Measurements from ENCODE around the gene PLEKHD1.

Gene PLEKHD1

GRCh38 chr14:69543341-69544115 lies 59.0 kb downstream of the PLEKHD1 start:
- no peak for ATAC-seq
- Mint-ChIP-seq H3K4me3 (no peak overlapping the region), H3K36me3 (no peaks in the 10 kb centered on the region), H3K27me3 (peaks cover 60% of the 10 kb centered on the region), H3K9me3 (no peaks in the 10 kb centered on the region), H3K4me1 (peaks cover 5% of the 10 kb centered on the region), H3K27ac (no peak overlapping the region)

- Mint-ChIP-seq H3K36me3 (no peaks in the 10 kb centered on the region), H3K9me3 (no peaks in the 10 kb centered on the region), H3K27ac (no peak overlapping the region), H3K27me3 (peaks cover 67% of the 10 kb centered on the region), H3K4me3 (no peak overlapping the region), H3K4me1 (peaks cover 5% of the 10 kb centered on the region)
- ATAC-seq = no peak
Measured at GRCh38 chr14:69547701-69548348, 63.3 kb downstream of the PLEKHD1 start.

- no peak overlapping the region for H3K4me3 Mint-ChIP-seq
- H3K9me3 Mint-ChIP-seq = no peaks in the 10 kb centered on the region
- H3K4me1 Mint-ChIP-seq = peaks cover 5% of the 10 kb centered on the region
- H3K27me3 Mint-ChIP-seq = peaks cover 69% of the 10 kb centered on the region
- H3K27ac Mint-ChIP-seq = no peak overlapping the region
- ATAC-seq = no peak
- no peaks in the 10 kb centered on the region for H3K36me3 Mint-ChIP-seq
Measured at GRCh38 chr14:69548566-69548965, 64.0 kb downstream of the PLEKHD1 start.

- no peak overlapping the region for H3K4me3 Mint-ChIP-seq
- H3K27me3 Mint-ChIP-seq = peaks cover 53% of the 10 kb centered on the region
Measured at GRCh38 chr14:69551511-69551910, 67.0 kb downstream of the PLEKHD1 start.

GRCh38 chr14:69553252-69553651 lies 68.7 kb downstream of the PLEKHD1 start:
- Mint-ChIP-seq H3K27me3 (peaks cover 48% of the 10 kb centered on the region), H3K4me1 (no peaks in the 10 kb centered on the region)
- ATAC-seq = no peak

More at GRCh38 chr14:69551511-69551910, 67.0 kb downstream of the PLEKHD1 start:
- ATAC-seq = no peak
- Mint-ChIP-seq H3K9me3 (no peaks in the 10 kb centered on the region), H3K4me1 (no peaks in the 10 kb centered on the region), H3K27ac (no peak overlapping the region), H3K36me3 (no peaks in the 10 kb centered on the region)

GRCh38 chr14:69554500-69554899 lies 70.0 kb downstream of the PLEKHD1 start:
- Mint-ChIP-seq H3K27me3 (peaks cover 58% of the 10 kb centered on the region), H3K27ac (no peak overlapping the region)
- no peak for ATAC-seq

More at GRCh38 chr14:69553252-69553651, 68.7 kb downstream of the PLEKHD1 start:
- H3K27ac Mint-ChIP-seq = no peak overlapping the region
- H3K9me3 Mint-ChIP-seq = no peaks in the 10 kb centered on the region
- H3K36me3 Mint-ChIP-seq = no peaks in the 10 kb centered on the region
- no peak overlapping the region for H3K4me3 Mint-ChIP-seq

GRCh38 chr14:69558774-69559173 lies 74.2 kb downstream of the PLEKHD1 start:
- Mint-ChIP-seq H3K27me3 (peaks cover 62% of the 10 kb centered on the region), H3K4me1 (no peaks in the 10 kb centered on the region), H3K27ac (no peak overlapping the region), H3K4me3 (no peak overlapping the region), H3K36me3 (no peaks in the 10 kb centered on the region), H3K9me3 (no peaks in the 10 kb centered on the region)
- no peak for ATAC-seq

More at GRCh38 chr14:69554500-69554899, 70.0 kb downstream of the PLEKHD1 start:
- Mint-ChIP-seq H3K4me1 (no peaks in the 10 kb centered on the region), H3K36me3 (no peaks in the 10 kb centered on the region), H3K4me3 (no peak overlapping the region), H3K9me3 (no peaks in the 10 kb centered on the region)

- no peaks in the 10 kb centered on the region for H3K9me3 Mint-ChIP-seq
- no peaks in the 10 kb centered on the region for H3K36me3 Mint-ChIP-seq
- no peaks in the 10 kb centered on the region for H3K4me1 Mint-ChIP-seq
- ATAC-seq = no peak
- H3K27me3 Mint-ChIP-seq = peaks cover 60% of the 10 kb centered on the region
- no peak overlapping the region for H3K27ac Mint-ChIP-seq
- no peak overlapping the region for H3K4me3 Mint-ChIP-seq
Measured at GRCh38 chr14:69559581-69560011, 75.1 kb downstream of the PLEKHD1 start.

- no peaks in the 10 kb centered on the region for H3K36me3 Mint-ChIP-seq
- H3K4me1 Mint-ChIP-seq = no peaks in the 10 kb centered on the region
- no peaks in the 10 kb centered on the region for H3K9me3 Mint-ChIP-seq
- H3K27ac Mint-ChIP-seq = no peak overlapping the region
- H3K4me3 Mint-ChIP-seq = no peak overlapping the region
- ATAC-seq = no peak
- H3K27me3 Mint-ChIP-seq = peaks cover 72% of the 10 kb centered on the region
Measured at GRCh38 chr14:69560826-69561225, 76.3 kb downstream of the PLEKHD1 start.

GRCh38 chr14:69561893-69562292 lies 77.4 kb downstream of the PLEKHD1 start:
- Mint-ChIP-seq H3K4me3 (no peak overlapping the region), H3K27ac (no peak overlapping the region), H3K9me3 (no peaks in the 10 kb centered on the region), H3K36me3 (no peaks in the 10 kb centered on the region), H3K27me3 (peaks cover 81% of the 10 kb centered on the region), H3K4me1 (no peaks in the 10 kb centered on the region)
- ATAC-seq = no peak

- H3K27me3 Mint-ChIP-seq = peaks cover 82% of the 10 kb centered on the region
- H3K4me3 Mint-ChIP-seq = no peak overlapping the region
- H3K27ac Mint-ChIP-seq = no peak overlapping the region
- H3K4me1 Mint-ChIP-seq = peaks cover 5% of the 10 kb centered on the region
- ATAC-seq = no peak
- H3K9me3 Mint-ChIP-seq = no peaks in the 10 kb centered on the region
- no peaks in the 10 kb centered on the region for H3K36me3 Mint-ChIP-seq
Measured at GRCh38 chr14:69567563-69567962, 83.0 kb downstream of the PLEKHD1 start.

- peaks cover 86% of the 10 kb centered on the region for H3K27me3 Mint-ChIP-seq
- peaks cover 19% of the 10 kb centered on the region for H3K4me1 Mint-ChIP-seq
- no peaks in the 10 kb centered on the region for H3K9me3 Mint-ChIP-seq
- no peak overlapping the region for H3K4me3 Mint-ChIP-seq
- no peak for ATAC-seq
- H3K36me3 Mint-ChIP-seq = no peaks in the 10 kb centered on the region
- H3K27ac Mint-ChIP-seq = no peak overlapping the region
Measured at GRCh38 chr14:69569859-69570258, 85.3 kb downstream of the PLEKHD1 start.

GRCh38 chr14:69570836-69571330 lies 86.4 kb downstream of the PLEKHD1 start:
- H3K27ac Mint-ChIP-seq = no peak overlapping the region
- peaks cover 86% of the 10 kb centered on the region for H3K27me3 Mint-ChIP-seq
- no peaks in the 10 kb centered on the region for H3K9me3 Mint-ChIP-seq
- ATAC-seq = no peak
- no peak overlapping the region for H3K4me3 Mint-ChIP-seq
- H3K4me1 Mint-ChIP-seq = peaks cover 20% of the 10 kb centered on the region
- H3K36me3 Mint-ChIP-seq = no peaks in the 10 kb centered on the region

GRCh38 chr14:69571449-69572029 lies 87.0 kb downstream of the PLEKHD1 start:
- Mint-ChIP-seq H3K27me3 (peaks cover 86% of the 10 kb centered on the region), H3K4me1 (peaks cover 20% of the 10 kb centered on the region), H3K36me3 (no peaks in the 10 kb centered on the region), H3K4me3 (peak overlapping the region; percentile 21), H3K27ac (no peak overlapping the region), H3K9me3 (no peaks in the 10 kb centered on the region)
- ATAC-seq = no peak

GRCh38 chr14:69572030-69572840 lies 87.7 kb downstream of the PLEKHD1 start:
- ATAC-seq = no peak
- H3K36me3 Mint-ChIP-seq = no peaks in the 10 kb centered on the region
- H3K4me3 Mint-ChIP-seq = peak overlapping the region; percentile 58
- no peak overlapping the region for H3K27ac Mint-ChIP-seq
- H3K27me3 Mint-ChIP-seq = peaks cover 87% of the 10 kb centered on the region
- peaks cover 20% of the 10 kb centered on the region for H3K4me1 Mint-ChIP-seq
- H3K9me3 Mint-ChIP-seq = no peaks in the 10 kb centered on the region
